ENCODE data around the gene UBE3A. TPM values are rescaled to one million over a fixed set of nuclear protein-coding genes. Genes with fewer than 3 reads are reported as not detected.

UBE3A gene
- total RNA-seq, 2 donors from 2014 or later = 87.5 to 103 TPM

- DNase-seq (ENCODE audit: low spot score) = no peak
- intact Hi-C loops (cut with DNase I) = no loop called here
Observed at GRCh38 chr15:25362545-25362944, 76.3 kb downstream of the UBE3A start.

- intact Hi-C loops (cut with DNase I) = no loop called here
- DNase-seq (ENCODE audit: low spot score) = no peak
Observed at GRCh38 chr15:25347707-25348106, 91.1 kb downstream of the UBE3A start.

- DNase-seq (ENCODE audit: low spot score) = no peak
- intact Hi-C loops (cut with DNase I) = no loop called here
Observed at GRCh38 chr15:25346371-25346770, 92.5 kb downstream of the UBE3A start.

GRCh38 chr15:25345943-25346342 lies 92.9 kb downstream of the UBE3A start:
- DNase-seq (ENCODE audit: low spot score) = no peak
- intact Hi-C loops (cut with DNase I) = no loop called here

- intact Hi-C loops (cut with DNase I) = no loop called here
- no peak for DNase-seq (ENCODE audit: low spot score)
Observed at GRCh38 chr15:25342629-25343028, 96.2 kb downstream of the UBE3A start.

- DNase-seq (ENCODE audit: low spot score) = no peak
- intact Hi-C loops (cut with DNase I) = no loop called here
Observed at GRCh38 chr15:25339431-25339830, 99.4 kb downstream of the UBE3A start.

GRCh38 chr15:25335279-25335678 lies 103.5 kb downstream of the UBE3A start:
- DNase-seq (ENCODE audit: low spot score) = no peak
- intact Hi-C loops (cut with DNase I) = no loop called here

GRCh38 chr15:25333049-25333448 lies 105.8 kb downstream of the UBE3A start:
- intact Hi-C loops (cut with DNase I) = no loop called here
- DNase-seq (ENCODE audit: low spot score) = no peak

GRCh38 chr15:25332306-25332705 lies 106.5 kb downstream of the UBE3A start:
- DNase-seq (ENCODE audit: low spot score) = no peak
- intact Hi-C loops (cut with DNase I) = no loop called here

- no peak for DNase-seq (ENCODE audit: low spot score)
- intact Hi-C loops (cut with DNase I) = no loop called here
Observed at GRCh38 chr15:25331860-25332259, 107.0 kb downstream of the UBE3A start.

GRCh38 chr15:25331404-25331803 lies 107.4 kb downstream of the UBE3A start:
- intact Hi-C loops (cut with DNase I) = no loop called here
- DNase-seq (ENCODE audit: low spot score) = no peak

GRCh38 chr15:25329696-25330095 lies 109.1 kb downstream of the UBE3A start:
- no peak for DNase-seq (ENCODE audit: low spot score)
- intact Hi-C loops (cut with DNase I) = no loop called here

- DNase-seq (ENCODE audit: low spot score) = no peak
- intact Hi-C loops (cut with DNase I) = no loop called here
Observed at GRCh38 chr15:25327686-25328085, 111.1 kb downstream of the UBE3A start.

- intact Hi-C loops (cut with DNase I) = no loop called here
- DNase-seq (ENCODE audit: low spot score) = no peak
Observed at GRCh38 chr15:25325187-25325586, 113.6 kb downstream of the UBE3A start.

GRCh38 chr15:25323420-25323819 lies 115.4 kb downstream of the UBE3A start:
- DNase-seq (ENCODE audit: low spot score) = no peak
- intact Hi-C loops (cut with DNase I) = no loop called here

GRCh38 chr15:25287823-25288222 lies 151.0 kb downstream of the UBE3A start:
- intact Hi-C loops (cut with DNase I) = no loop called here
- no peak for DNase-seq (ENCODE audit: low spot score)
